GM21619 (cell line): ENCODE results near the gene NEUROG1.
"Not testable (repeated sequence)": the region's sequence is repeated elsewhere in the genome, so short reads cannot be mapped to it uniquely, and the experiment has no call there.

Experiments
- ATAC-seq: cut with Tn5 transposase; IDR thresholded peaks from one replicate; pipeline ENCODE4 v1.9.1; 2021; ENCODE audit not compliant: unreplicated experiment

Gene NEUROG1

GRCh38 chr5:135497971-135498636, 37.7 kb downstream of the NEUROG1 start:
- no peak for ATAC-seq

GRCh38 chr5:135495531-135495930, 40.2 kb downstream of the NEUROG1 start:
- ATAC-seq, result not testable (repeated sequence)

GRCh38 chr5:135494196-135494595, 41.6 kb downstream of the NEUROG1 start:
- no peak for ATAC-seq

- no peak for ATAC-seq
Measured at GRCh38 chr5:135493406-135494180, 42.2 kb downstream of the NEUROG1 start.

- no peak for ATAC-seq
Measured at GRCh38 chr5:135492319-135492626, 43.5 kb downstream of the NEUROG1 start.

GRCh38 chr5:135491552-135492318, 44.0 kb downstream of the NEUROG1 start:
- ATAC-seq, result no peak

GRCh38 chr5:135491038-135491551, 44.7 kb downstream of the NEUROG1 start:
- ATAC-seq, result no peak

GRCh38 chr5:135490245-135491037, 45.3 kb downstream of the NEUROG1 start:
- no peak for ATAC-seq

GRCh38 chr5:135489466-135490244, 46.1 kb downstream of the NEUROG1 start:
- ATAC-seq, result no peak

- ATAC-seq, result no peak
Measured at GRCh38 chr5:135488727-135489465, 46.9 kb downstream of the NEUROG1 start.

GRCh38 chr5:135487839-135488514, 47.8 kb downstream of the NEUROG1 start:
- no peak for ATAC-seq

GRCh38 chr5:135487037-135487395, 48.7 kb downstream of the NEUROG1 start:
- no peak for ATAC-seq

- ATAC-seq, result no peak
Measured at GRCh38 chr5:135486131-135487036, 49.4 kb downstream of the NEUROG1 start.

- no peak for ATAC-seq
Measured at GRCh38 chr5:135484674-135485086, 51.1 kb downstream of the NEUROG1 start.
